Stimulated activated naive CD8-positive, alpha-beta T cell treated with anti-CD3 and anti-CD28 coated beads, Interleukin-15, Interleukin-2, amounts not matched to agents 100 ng/mL and 50 ng/mL, for 24 hours (primary cell): ENCODE measurements around the gene MYL6B.
"Not testable (repeated sequence)": the region's sequence is repeated elsewhere in the genome, so short reads cannot be mapped to it uniquely, and the experiment has no call there.

Source experiments
- H3K27ac Mint-ChIP-seq: one replicate; pipeline ENCODE4 v1.8.0; 2021; ENCODE audit warnings: mild to moderate bottlenecking, mixed read lengths
- H3K27me3 Mint-ChIP-seq: one replicate; pipeline ENCODE4 v1.8.0; 2021; ENCODE audit warnings: mixed read lengths
- H3K36me3 Mint-ChIP-seq: one replicate; pipeline ENCODE4 v1.8.0; 2021; ENCODE audit warnings: low read depth, mixed read lengths
- H3K4me1 Mint-ChIP-seq: one replicate; pipeline ENCODE4 v1.8.0; 2021; ENCODE audit warnings: low read depth, mixed read lengths
- H3K4me3 Mint-ChIP-seq: one replicate; pipeline ENCODE4 v1.8.0; 2021; ENCODE audit warnings: mild to moderate bottlenecking, mixed read lengths
- H3K9me3 Mint-ChIP-seq: one replicate; pipeline ENCODE4 v1.8.0; 2021; ENCODE audit warnings: mixed read lengths

MYL6B gene

GRCh38 chr12:56192582-56192981 is 40.2 kb downstream of the MYL6B start:
- Mint-ChIP-seq H3K36me3 (peaks cover 12% of the 10 kb centered on the region), H3K27ac (peak overlapping the region; percentile 72), H3K4me3 (no peak overlapping the region), H3K4me1 (peaks cover 39% of the 10 kb centered on the region), H3K9me3 (no peaks in the 10 kb centered on the region), H3K27me3 (no peaks in the 10 kb centered on the region)

- Mint-ChIP-seq H3K4me1 (peaks cover 34% of the 10 kb centered on the region), H3K27ac (peak overlapping the region; percentile 24), H3K36me3 (peaks cover 6% of the 10 kb centered on the region), H3K9me3 (no peaks in the 10 kb centered on the region), H3K4me3 (no peak overlapping the region), H3K27me3 (no peaks in the 10 kb centered on the region)
These were observed 40.7 kb downstream of the MYL6B start for GRCh38 chr12:56193025-56193578.

- not testable (repeated sequence) for H3K4me3 Mint-ChIP-seq, H3K27ac Mint-ChIP-seq, H3K36me3 Mint-ChIP-seq, H3K27me3 Mint-ChIP-seq, H3K9me3 Mint-ChIP-seq
- H3K4me1 Mint-ChIP-seq = peaks cover 13% of the 10 kb centered on the region
These were observed 44.6 kb downstream of the MYL6B start for GRCh38 chr12:56196818-56197550.

GRCh38 chr12:56197921-56198635 is 45.7 kb downstream of the MYL6B start:
- Mint-ChIP-seq H3K9me3 (no peaks in the 10 kb centered on the region), H3K4me3 (no peak overlapping the region), H3K4me1 (peaks cover 5% of the 10 kb centered on the region), H3K27me3 (no peaks in the 10 kb centered on the region), H3K36me3 (no peaks in the 10 kb centered on the region), H3K27ac (no peak overlapping the region)

- no peak overlapping the region for H3K27ac Mint-ChIP-seq
- no peaks in the 10 kb centered on the region for H3K4me1 Mint-ChIP-seq
- H3K9me3 Mint-ChIP-seq = no peaks in the 10 kb centered on the region
- no peak overlapping the region for H3K4me3 Mint-ChIP-seq
- H3K36me3 Mint-ChIP-seq = no peaks in the 10 kb centered on the region
- H3K27me3 Mint-ChIP-seq = no peaks in the 10 kb centered on the region
These were observed 46.4 kb downstream of the MYL6B start for GRCh38 chr12:56198836-56199235.

- Mint-ChIP-seq H3K27me3 (no peaks in the 10 kb centered on the region), H3K4me3 (no peak overlapping the region), H3K4me1 (no peaks in the 10 kb centered on the region), H3K9me3 (no peaks in the 10 kb centered on the region), H3K36me3 (peaks cover 25% of the 10 kb centered on the region), H3K27ac (no peak overlapping the region)
These were observed 50.0 kb downstream of the MYL6B start for GRCh38 chr12:56202366-56202765.

GRCh38 chr12:56202838-56203237 is 50.5 kb downstream of the MYL6B start:
- H3K4me1 Mint-ChIP-seq = no peaks in the 10 kb centered on the region
- H3K4me3 Mint-ChIP-seq = no peak overlapping the region
- no peaks in the 10 kb centered on the region for H3K27me3 Mint-ChIP-seq
- no peaks in the 10 kb centered on the region for H3K9me3 Mint-ChIP-seq
- peaks cover 29% of the 10 kb centered on the region for H3K36me3 Mint-ChIP-seq
- no peak overlapping the region for H3K27ac Mint-ChIP-seq

GRCh38 chr12:56204275-56204674 is 51.9 kb downstream of the MYL6B start:
- Mint-ChIP-seq H3K27me3 (no peaks in the 10 kb centered on the region), H3K4me1 (no peaks in the 10 kb centered on the region), H3K9me3 (no peaks in the 10 kb centered on the region), H3K36me3 (peaks cover 36% of the 10 kb centered on the region), H3K4me3 (no peak overlapping the region), H3K27ac (no peak overlapping the region)

- Mint-ChIP-seq H3K36me3 (peaks cover 45% of the 10 kb centered on the region), H3K4me1 (no peaks in the 10 kb centered on the region), H3K27ac (no peak overlapping the region), H3K27me3 (no peaks in the 10 kb centered on the region), H3K4me3 (no peak overlapping the region), H3K9me3 (no peaks in the 10 kb centered on the region)
These were observed 53.1 kb downstream of the MYL6B start for GRCh38 chr12:56205445-56205844.

- Mint-ChIP-seq H3K4me1 (no peaks in the 10 kb centered on the region), H3K9me3 (no peaks in the 10 kb centered on the region), H3K4me3 (no peak overlapping the region), H3K27ac (no peak overlapping the region), H3K27me3 (no peaks in the 10 kb centered on the region), H3K36me3 (peaks cover 51% of the 10 kb centered on the region)
These were observed 54.2 kb downstream of the MYL6B start for GRCh38 chr12:56206452-56207166.
